Tongue (tissue), 2 donors: ENCODE results near the gene RAB7A. TPM values are rescaled to one million over a fixed set of nuclear protein-coding genes. Genes with fewer than 3 reads are reported as not detected.
A peak's percentile ranks its signal among the peaks of the same experiment; 100 is the strongest.

ENCODE experiments used
- DNase-seq: peaks from one replicate; pipeline ENCODE4 v3.0.0-alpha.2; 2015
- total RNA-seq: library from RNA; depleted of rRNA; stranded (reverse); fragments of >200 nt; gene quantifications from one replicate; pipeline ENCODE4 v1.2.3, GENCODE V29; 2014

Gene RAB7A
- total RNA-seq, 1 donor from 2014 or later, result 53.4 TPM

- no peak for DNase-seq
Observed at GRCh38 chr3:128794067-128794768, 68.2 kb downstream of the RAB7A start.

- peak; percentile 84 for DNase-seq
Observed at GRCh38 chr3:128794770-128795649, 69.0 kb downstream of the RAB7A start.

- DNase-seq, result no peak
Observed at GRCh38 chr3:128799653-128800052, 73.7 kb downstream of the RAB7A start.

- DNase-seq, result no peak
Observed at GRCh38 chr3:128800241-128801187, 74.5 kb downstream of the RAB7A start.

GRCh38 chr3:128801779-128802380, 75.9 kb downstream of the RAB7A start:
- no peak for DNase-seq

GRCh38 chr3:128803307-128803706, 77.3 kb downstream of the RAB7A start:
- DNase-seq, result no peak

- DNase-seq, result peak; percentile 78
Observed at GRCh38 chr3:128804017-128804810, 78.2 kb downstream of the RAB7A start.

- peak; percentile 50 for DNase-seq
Observed at GRCh38 chr3:128804811-128805155, 78.8 kb downstream of the RAB7A start.

GRCh38 chr3:128805772-128806171, 79.8 kb downstream of the RAB7A start:
- no peak for DNase-seq

GRCh38 chr3:128806588-128806987, 80.6 kb downstream of the RAB7A start:
- DNase-seq, result no peak

GRCh38 chr3:128807186-128807830, 81.3 kb downstream of the RAB7A start:
- no peak for DNase-seq

GRCh38 chr3:128808672-128809071, 82.7 kb downstream of the RAB7A start:
- peak; percentile 57 for DNase-seq

GRCh38 chr3:128813097-128813496, 87.1 kb downstream of the RAB7A start:
- no peak for DNase-seq

- DNase-seq, result no peak
Observed at GRCh38 chr3:128814060-128814459, 88.1 kb downstream of the RAB7A start.

GRCh38 chr3:128814519-128815317, 88.7 kb downstream of the RAB7A start:
- DNase-seq, result peak; percentile 43

GRCh38 chr3:128815318-128816064, 89.5 kb downstream of the RAB7A start:
- DNase-seq, result peak; percentile 29

GRCh38 chr3:128818186-128818787, 92.3 kb downstream of the RAB7A start:
- DNase-seq, result no peak

- DNase-seq, result no peak
Observed at GRCh38 chr3:128820252-128820839, 94.4 kb downstream of the RAB7A start.
